SK-N-SH (cell line): Measurements from ENCODE around the gene MYO9B.

Experiments
- CHD2 ChIP-seq: fragments of 150-350 bp; IDR thresholded peaks from 2 replicates; pipeline ENCODE4 v1.6.1; 2018; ENCODE audit warnings: low read length; ENCODE audit not compliant: partially characterized antibody
- CTCF ChIP-seq: fragments of 200-600 bp; sonication (generic); IDR thresholded peaks from 2 replicates; pipeline ENCODE4 v1.6.1; 2017; ENCODE audit warnings: antibody characterized with exemption, mild to moderate bottlenecking, moderate library complexity
- ELF1 ChIP-seq: IDR thresholded peaks from 2 replicates; pipeline ENCODE4 v1.4.0; 2012
- EP300 ChIP-seq, 2 experiments: IDR thresholded peaks; 2 replicates each; pipeline versions ENCODE4 v1.4.0 to v1.6.1; 2012; ENCODE audit warnings: borderline replicate concordance in 1 of 2, low read depth in 1 of 2, low read length in 1 of 2
- EZH2phosphoT487 ChIP-seq: fragments of 200-600 bp; sonication (generic); IDR thresholded peaks from 2 replicates; pipeline ENCODE4 v1.6.1; 2017; ENCODE audit warnings: low read depth, mixed run types, mild to moderate bottlenecking, antibody characterized with exemption, moderate library complexity, borderline replicate concordance
- GABPA ChIP-seq: IDR thresholded peaks from 2 replicates; pipeline ENCODE4 v1.4.0; 2012; ENCODE audit warnings: low read depth, mild to moderate bottlenecking
- JUND ChIP-seq: IDR thresholded peaks from 2 replicates; pipeline ENCODE4 v1.4.0; 2012
- RAD21 ChIP-seq: IDR thresholded peaks from 2 replicates; pipeline ENCODE4 v1.6.1; 2012; ENCODE audit warnings: mild to moderate bottlenecking, low read length
- REST ChIP-seq: IDR thresholded peaks from 2 replicates; pipeline ENCODE4 v1.6.1; 2012; ENCODE audit warnings: mild to moderate bottlenecking, low read depth, low read length, moderate library complexity
- TAF1 ChIP-seq: IDR thresholded peaks from 2 replicates; pipeline ENCODE4 v1.6.1; 2012; ENCODE audit warnings: low read depth, mild to moderate bottlenecking, low read length, moderate library complexity, borderline replicate concordance
- TEAD4 ChIP-seq: IDR thresholded peaks from 2 replicates; pipeline ENCODE4 v1.4.0; 2012; ENCODE audit warnings: mild to moderate bottlenecking, borderline replicate concordance; ENCODE audit not compliant: insufficient read depth
- YY1 ChIP-seq: IDR thresholded peaks from 2 replicates; pipeline ENCODE4 v1.4.0; 2012; ENCODE audit warnings: low read depth, mild to moderate bottlenecking

- TF ChIP-seq CHD2 (no peak), CTCF (no peak), YY1 (no peak), EP300 (IDR thresholded peaks at IDR 0.05; ENCODE audit: borderline replicate concordance in 1 of 2, low read depth in 1 of 2, low read length in 1 of 2) (no peak), GABPA (no peak), EZH2phosphoT487 (no peak), JUND (no peak), TEAD4 (no peak), ELF1 (no peak), REST (no peak), TAF1 (no peak), RAD21 (no peak)
Measured at GRCh38 chr19:17234911-17235299, 159.3 kb downstream of the MYO9B start.
